HUES64 (cell line): ENCODE measurements around the gene LDLRAD3.

Experiments used
- H3K27ac ChIP-seq: 2 replicates; pipeline ENCODE4 v1.7.0; 2013; ENCODE audit warnings: low read depth, low read length, inconsistent platforms
- H3K27me3 ChIP-seq: 2 replicates; pipeline ENCODE4 v1.6.1; 2013; ENCODE audit warnings: mild to moderate bottlenecking, low read length; ENCODE audit not compliant: insufficient read depth
- H3K36me3 ChIP-seq: 2 replicates; pipeline ENCODE4 v1.6.1; 2013; ENCODE audit warnings: mild to moderate bottlenecking, low read length; ENCODE audit not compliant: insufficient read depth
- H3K4me1 ChIP-seq: 2 replicates; pipeline ENCODE4 v1.6.1; 2013; ENCODE audit warnings: mild to moderate bottlenecking, low read length, moderate library complexity; ENCODE audit not compliant: insufficient read depth
- H3K4me3 ChIP-seq: 2 replicates; pipeline ENCODE4 v1.5.1; 2013; ENCODE audit warnings: mild to moderate bottlenecking, low read length, moderate library complexity
- H3K9ac ChIP-seq: 2 replicates; pipeline ENCODE4 v1.6.1; 2013; ENCODE audit warnings: mild to moderate bottlenecking, low read depth, low read length
- H3K9me3 ChIP-seq: 2 replicates; pipeline ENCODE4 v1.6.1; 2013; ENCODE audit warnings: low read depth, low read length; ENCODE audit not compliant: insufficient read depth
- WGBS: fragments of 150-250, 120-280 bp; methylation state at CpG from one replicate; pipeline ENCODE4 v1.1.7; 2013; ENCODE audit warnings: missing lambda C conversion rate; 5-methylcytosine and 5-hydroxymethylcytosine counted together

LDLRAD3 gene

GRCh38 chr11:36153551-36153950 is 209.7 kb downstream of the LDLRAD3 start:
- Histone ChIP-seq H3K27ac (peak overlapping the region; percentile 14; the same call in 1 of the 2 replicates), H3K27me3 (no peaks in the 10 kb centered on the region), H3K4me1 (peaks cover 28% of the 10 kb centered on the region), H3K36me3 (no peaks in the 10 kb centered on the region), H3K9me3 (no peaks in the 10 kb centered on the region), H3K4me3 (no peak overlapping the region), H3K9ac (no peak overlapping the region)
- 86% methylated on average over 2 of the region's 2 CpGs for WGBS

GRCh38 chr11:36155124-36155561 is 211.3 kb downstream of the LDLRAD3 start:
- H3K9me3 ChIP-seq = no peaks in the 10 kb centered on the region
- no peak overlapping the region for H3K27ac ChIP-seq
- no peak overlapping the region for H3K9ac ChIP-seq
- no peak overlapping the region for H3K4me3 ChIP-seq
- WGBS = 94% methylated on average over 8 of the region's 8 CpGs
- H3K36me3 ChIP-seq = no peaks in the 10 kb centered on the region
- H3K27me3 ChIP-seq = no peaks in the 10 kb centered on the region
- peaks cover 22% of the 10 kb centered on the region for H3K4me1 ChIP-seq

DNA sequence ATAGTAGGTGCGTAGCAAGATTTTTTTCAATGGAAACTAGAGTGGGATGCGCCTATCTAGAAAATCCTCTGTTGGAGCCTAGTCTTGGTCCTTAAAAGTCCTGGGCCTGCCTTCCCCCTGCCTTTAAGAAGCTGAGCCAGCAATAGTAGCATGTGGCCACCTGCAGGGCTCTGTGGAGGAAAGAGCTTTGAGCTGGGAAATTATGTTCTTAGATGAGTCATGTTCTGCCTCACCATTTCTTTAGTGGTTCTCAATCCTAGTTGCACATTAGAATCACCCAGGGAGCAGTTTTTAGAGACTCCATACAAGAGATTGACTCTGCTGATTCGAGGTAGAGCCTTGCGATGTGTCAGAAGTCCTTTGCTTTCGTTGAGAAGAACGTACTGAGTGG is 211.9 kb downstream of the LDLRAD3 start:
- no peak overlapping the region for H3K27ac ChIP-seq
- no peak overlapping the region for H3K4me3 ChIP-seq
- WGBS = 92% methylated on average over 6 of the region's 6 CpGs

DNA sequence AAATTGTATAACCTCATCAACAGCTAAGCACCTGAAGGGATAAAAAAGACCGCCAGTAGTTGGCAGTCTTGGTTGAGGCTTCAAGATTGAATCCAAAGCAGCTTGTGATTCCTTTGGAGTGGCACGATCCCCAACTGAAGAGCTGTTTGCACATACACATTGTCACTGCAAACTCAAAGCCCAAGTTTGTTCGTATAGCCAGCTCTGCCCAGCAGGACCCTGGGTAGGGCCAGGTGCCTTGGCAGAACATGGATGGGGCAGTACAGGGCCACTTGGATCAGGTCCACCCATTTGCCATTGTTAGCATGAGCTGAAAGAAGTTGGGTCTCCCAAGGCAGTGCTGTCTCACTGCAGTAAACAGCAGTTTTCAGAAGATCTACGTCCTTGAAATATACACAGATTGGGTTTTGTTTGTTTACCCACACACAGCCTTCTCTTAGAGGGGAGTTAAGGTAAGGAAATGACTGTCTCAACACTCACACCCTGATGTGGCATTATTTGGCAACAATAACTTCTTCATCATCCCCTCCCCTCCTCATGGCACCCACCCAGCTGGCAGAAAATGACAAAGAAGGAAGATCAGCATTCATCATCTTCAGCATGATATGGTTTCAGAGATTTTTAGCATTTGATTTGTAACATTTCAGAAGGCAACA is 212.4 kb downstream of the LDLRAD3 start:
- H3K4me3 ChIP-seq = no peak overlapping the region
- 90% methylated on average over 4 of the region's 4 CpGs for WGBS

More for the DNA sequence above, 211.9 kb downstream of the LDLRAD3 start:
- Histone ChIP-seq H3K9ac (no peak overlapping the region), H3K9me3 (no peaks in the 10 kb centered on the region), H3K27me3 (no peaks in the 10 kb centered on the region), H3K4me1 (peaks cover 20% of the 10 kb centered on the region), H3K36me3 (no peaks in the 10 kb centered on the region)

GRCh38 chr11:36156817-36157519 is 213.1 kb downstream of the LDLRAD3 start:
- Histone ChIP-seq H3K9me3 (no peaks in the 10 kb centered on the region), H3K27me3 (no peaks in the 10 kb centered on the region), H3K9ac (no peak overlapping the region), H3K27ac (no peak overlapping the region), H3K4me3 (no peak overlapping the region), H3K36me3 (no peaks in the 10 kb centered on the region), H3K4me1 (peaks cover 16% of the 10 kb centered on the region)
- WGBS = 97% methylated on average over 4 of the region's 5 CpGs

More for the DNA sequence above, 212.4 kb downstream of the LDLRAD3 start:
- H3K27ac ChIP-seq = no peak overlapping the region
- no peaks in the 10 kb centered on the region for H3K27me3 ChIP-seq
- no peaks in the 10 kb centered on the region for H3K36me3 ChIP-seq
- H3K9ac ChIP-seq = no peak overlapping the region
- peaks cover 20% of the 10 kb centered on the region for H3K4me1 ChIP-seq
- H3K9me3 ChIP-seq = no peaks in the 10 kb centered on the region

DNA sequence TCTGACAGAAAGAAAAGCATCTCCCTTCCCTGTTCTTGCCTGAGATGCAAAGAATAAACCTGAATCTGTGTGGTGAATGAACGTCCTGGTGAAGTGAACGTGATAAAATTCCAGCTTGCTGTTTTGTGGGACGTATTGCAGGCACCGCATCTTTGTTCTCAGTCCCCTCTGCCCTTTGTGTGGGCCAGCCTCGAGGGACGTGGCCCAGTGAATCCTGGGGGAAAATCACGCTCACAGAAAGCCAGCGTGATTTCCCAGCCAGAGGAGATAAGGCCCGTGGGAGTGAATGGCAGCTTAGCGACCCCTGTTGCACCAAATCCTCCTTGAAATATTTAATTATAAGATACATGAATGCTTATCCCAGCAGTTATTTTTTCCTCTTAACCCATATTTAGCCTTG is 216.2 kb downstream of the LDLRAD3 start:
- Histone ChIP-seq H3K36me3 (no peaks in the 10 kb centered on the region), H3K27me3 (no peaks in the 10 kb centered on the region), H3K27ac (no peak overlapping the region), H3K4me3 (no peak overlapping the region), H3K4me1 (peaks cover 6% of the 10 kb centered on the region; the same call in 1 of the 2 replicates), H3K9ac (no peak overlapping the region), H3K9me3 (no peaks in the 10 kb centered on the region)
- WGBS = 94% methylated on average over 9 of the region's 10 CpGs

GRCh38 chr11:36161572-36161971 is 217.7 kb downstream of the LDLRAD3 start:
- Histone ChIP-seq H3K9me3 (no peaks in the 10 kb centered on the region), H3K27ac (no peak overlapping the region), H3K9ac (no peak overlapping the region), H3K36me3 (no peaks in the 10 kb centered on the region), H3K27me3 (no peaks in the 10 kb centered on the region), H3K4me3 (no peak overlapping the region), H3K4me1 (peaks cover 11% of the 10 kb centered on the region)
- WGBS = 99% methylated on average over 3 of the region's 5 CpGs

GRCh38 chr11:36162006-36162882 is 218.4 kb downstream of the LDLRAD3 start:
- H3K4me1 ChIP-seq = peaks cover 11% of the 10 kb centered on the region
- no peak overlapping the region for H3K9ac ChIP-seq
- no peak overlapping the region for H3K4me3 ChIP-seq
- H3K27me3 ChIP-seq = no peaks in the 10 kb centered on the region
- H3K27ac ChIP-seq = no peak overlapping the region
- no peaks in the 10 kb centered on the region for H3K36me3 ChIP-seq
- H3K9me3 ChIP-seq = no peaks in the 10 kb centered on the region
- 96% methylated on average over 10 of the region's 10 CpGs for WGBS

DNA sequence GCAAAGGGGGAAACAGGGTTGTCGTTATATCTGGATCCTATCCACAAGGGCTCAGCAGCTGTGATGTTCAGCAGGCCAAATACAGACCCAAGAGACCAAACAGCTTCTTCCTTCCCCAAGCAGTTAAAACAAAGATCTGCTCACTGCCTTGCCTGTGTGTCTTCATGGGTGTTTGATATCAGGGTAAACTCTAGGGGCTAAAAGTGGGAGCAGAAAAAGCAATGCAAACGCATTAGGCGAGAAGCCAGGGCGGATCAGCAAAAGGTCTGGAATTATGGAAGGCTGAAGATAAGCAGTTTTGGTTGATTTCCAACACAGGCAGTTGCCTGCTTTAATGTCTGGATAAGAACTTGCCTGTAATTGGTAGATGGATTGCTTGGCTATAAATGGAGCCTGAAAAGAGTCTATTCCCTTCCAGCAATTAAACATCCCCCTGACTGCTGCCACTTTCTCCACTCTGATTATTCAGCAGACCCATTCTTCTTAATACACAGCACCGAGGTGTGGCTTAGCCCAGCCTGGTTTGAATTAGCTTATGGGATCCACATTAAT is 219.1 kb downstream of the LDLRAD3 start:
- Histone ChIP-seq H3K9me3 (no peaks in the 10 kb centered on the region), H3K4me1 (peaks cover 11% of the 10 kb centered on the region), H3K4me3 (no peak overlapping the region), H3K27me3 (no peaks in the 10 kb centered on the region), H3K27ac (no peak overlapping the region), H3K9ac (no peak overlapping the region), H3K36me3 (no peaks in the 10 kb centered on the region)
- WGBS = 92% methylated on average over 5 of the region's 5 CpGs

- no peak overlapping the region for H3K9ac ChIP-seq
Measured at GRCh38 chr11:36164506-36165250, 220.8 kb downstream of the LDLRAD3 start.

More at GRCh38 chr11:36164506-36165250, 220.8 kb downstream of the LDLRAD3 start:
- H3K27me3 ChIP-seq = no peaks in the 10 kb centered on the region
- no peak overlapping the region for H3K27ac ChIP-seq
- 91% methylated on average over 6 of the region's 6 CpGs for WGBS
- H3K9me3 ChIP-seq = no peaks in the 10 kb centered on the region
- H3K36me3 ChIP-seq = no peaks in the 10 kb centered on the region
- no peak overlapping the region for H3K4me3 ChIP-seq
- peaks cover 11% of the 10 kb centered on the region for H3K4me1 ChIP-seq
